ENCODE results near the gene FREM2. TPM values are rescaled to one million over a fixed set of nuclear protein-coding genes. Genes with fewer than 3 reads are reported as not detected.

Gene FREM2
- total and polyA plus RNA-seq, 2 of the 13 experiments (the other 11 are each of a cell fraction or from before 2014, with no cell fraction given) = not detected

GRCh38 chr13:38769526-38769925 is 82.6 kb downstream of the FREM2 start (continued):
- TF ChIP-seq ZBTB40 (IDR thresholded peaks at IDR 0.05) (no peak), ZBTB40 (CRISPR knock-in tag; IDR thresholded peaks at IDR 0.05) (no peak), ZNF546 (CRISPR knock-in tag; conservative IDR thresholded peaks at IDR 0.05) (no peak), PHF5A (CRISPR knock-in tag; IDR thresholded peaks at IDR 0.05; ENCODE audit: low read depth, unreplicated experiment) (no peak), ZNF362 (CRISPR knock-in tag; IDR thresholded peaks at IDR 0.05; ENCODE audit: borderline replicate concordance) (no peak), NRL (CRISPR knock-in tag; IDR thresholded peaks at IDR 0.05; ENCODE audit: borderline replicate concordance) (no peak), MLX (CRISPR knock-in tag; IDR thresholded peaks at IDR 0.05) (no peak), UBTF (CRISPR knock-in tag; IDR thresholded peaks at IDR 0.05) (no peak), IRF9 (CRISPR knock-in tag; IDR thresholded peaks at IDR 0.05; ENCODE audit: borderline replicate concordance) (no peak), HMGXB3 (CRISPR knock-in tag; IDR thresholded peaks at IDR 0.05; ENCODE audit: borderline replicate concordance) (no peak)
